Measurements from ENCODE around the gene CCDC170.

GRCh38 chr6:151655099-151655498 lies 161.3 kb downstream of the CCDC170 start:
- no peak for TF ChIP-seq POLR2AphosphoS5 (IDR thresholded peaks at IDR 0.05; ENCODE audit: low read depth, low read length)
- TF ChIP-seq POLR2A (IDR thresholded peaks at IDR 0.05; ENCODE audit: low read depth, low read length), result no peak
- TF ChIP-seq TAF1 (IDR thresholded peaks at IDR 0.05; ENCODE audit: borderline replicate concordance, low read depth, low read length), result no peak
